ENCODE measurements around the gene DPF1.

Gene DPF1

DNA sequence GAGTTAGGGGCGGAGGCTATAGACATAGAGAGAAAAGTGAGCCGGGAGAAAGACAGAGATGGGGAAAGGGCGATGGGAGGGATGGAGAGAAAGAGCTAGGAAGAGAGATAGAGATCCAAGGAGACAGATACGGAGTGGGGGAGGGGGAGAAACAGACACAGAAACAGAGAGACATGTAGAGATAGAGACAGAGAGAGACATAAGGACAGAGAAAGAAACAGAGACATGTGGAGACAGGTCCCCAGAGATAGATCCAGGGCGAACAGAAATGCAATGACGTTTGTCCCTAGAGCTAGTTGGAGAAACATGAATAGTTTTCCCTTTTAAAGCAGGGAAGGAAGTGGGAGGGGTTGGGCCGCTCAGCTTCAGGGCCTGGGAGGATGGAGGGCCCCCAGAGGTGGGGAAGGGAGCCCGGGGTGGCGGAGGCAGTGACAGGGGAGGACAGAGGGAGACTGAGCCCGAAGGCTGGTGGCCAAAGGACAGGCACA, 27.6 kb upstream of the DPF1 start:
- Histone ChIP-seq H3K4me3 (ENCODE audit: low read length) (no peak overlapping the region), H3K9me3 (ENCODE audit: control insufficient read depth, insufficient read depth, low read length) (no peaks in the 10 kb centered on the region), H3K36me3 (ENCODE audit: control insufficient read depth, low read length) (no peaks in the 10 kb centered on the region), H3K4me1 (ENCODE audit: control insufficient read depth, low read length) (peaks cover 10% of the 10 kb centered on the region), H3K9me2 (replicated peaks; ENCODE audit: control insufficient read depth, low read length) (no peaks in the 10 kb centered on the region), H4K20me1 (ENCODE audit: control insufficient read depth, insufficient read depth, low read depth, low read length) (no peaks in the 10 kb centered on the region), H3K79me2 (ENCODE audit: control insufficient read depth, low read length) (no peaks in the 10 kb centered on the region), H3K4me2 (ENCODE audit: low read length) (no peak overlapping the region), H3K27ac (ENCODE audit: low read depth, low read length) (no peak overlapping the region), H3K27me3 (ENCODE audit: control insufficient read depth, low read length) (peaks cover 17% of the 10 kb centered on the region), H3F3A (ENCODE audit: control insufficient read depth, insufficient read depth) (no peaks in the 10 kb centered on the region)
- TF ChIP-seq EZH2phosphoT487 (IDR thresholded peaks at IDR 0.05; ENCODE audit: borderline replicate concordance, low read length), result no peak
- TF ChIP-seq, protein P1, sequence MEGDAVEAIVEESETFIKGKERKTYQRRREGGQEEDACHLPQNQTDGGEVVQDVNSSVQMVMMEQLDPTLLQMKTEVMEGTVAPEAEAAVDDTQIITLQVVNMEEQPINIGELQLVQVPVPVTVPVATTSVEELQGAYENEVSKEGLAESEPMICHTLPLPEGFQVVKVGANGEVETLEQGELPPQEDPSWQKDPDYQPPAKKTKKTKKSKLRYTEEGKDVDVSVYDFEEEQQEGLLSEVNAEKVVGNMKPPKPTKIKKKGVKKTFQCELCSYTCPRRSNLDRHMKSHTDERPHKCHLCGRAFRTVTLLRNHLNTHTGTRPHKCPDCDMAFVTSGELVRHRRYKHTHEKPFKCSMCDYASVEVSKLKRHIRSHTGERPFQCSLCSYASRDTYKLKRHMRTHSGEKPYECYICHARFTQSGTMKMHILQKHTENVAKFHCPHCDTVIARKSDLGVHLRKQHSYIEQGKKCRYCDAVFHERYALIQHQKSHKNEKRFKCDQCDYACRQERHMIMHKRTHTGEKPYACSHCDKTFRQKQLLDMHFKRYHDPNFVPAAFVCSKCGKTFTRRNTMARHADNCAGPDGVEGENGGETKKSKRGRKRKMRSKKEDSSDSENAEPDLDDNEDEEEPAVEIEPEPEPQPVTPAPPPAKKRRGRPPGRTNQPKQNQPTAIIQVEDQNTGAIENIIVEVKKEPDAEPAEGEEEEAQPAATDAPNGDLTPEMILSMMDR (IDR thresholded peaks at IDR 0.05; ENCODE audit: low read depth, low read length, poor library complexity, severe bottlenecking), result no peak

DNA sequence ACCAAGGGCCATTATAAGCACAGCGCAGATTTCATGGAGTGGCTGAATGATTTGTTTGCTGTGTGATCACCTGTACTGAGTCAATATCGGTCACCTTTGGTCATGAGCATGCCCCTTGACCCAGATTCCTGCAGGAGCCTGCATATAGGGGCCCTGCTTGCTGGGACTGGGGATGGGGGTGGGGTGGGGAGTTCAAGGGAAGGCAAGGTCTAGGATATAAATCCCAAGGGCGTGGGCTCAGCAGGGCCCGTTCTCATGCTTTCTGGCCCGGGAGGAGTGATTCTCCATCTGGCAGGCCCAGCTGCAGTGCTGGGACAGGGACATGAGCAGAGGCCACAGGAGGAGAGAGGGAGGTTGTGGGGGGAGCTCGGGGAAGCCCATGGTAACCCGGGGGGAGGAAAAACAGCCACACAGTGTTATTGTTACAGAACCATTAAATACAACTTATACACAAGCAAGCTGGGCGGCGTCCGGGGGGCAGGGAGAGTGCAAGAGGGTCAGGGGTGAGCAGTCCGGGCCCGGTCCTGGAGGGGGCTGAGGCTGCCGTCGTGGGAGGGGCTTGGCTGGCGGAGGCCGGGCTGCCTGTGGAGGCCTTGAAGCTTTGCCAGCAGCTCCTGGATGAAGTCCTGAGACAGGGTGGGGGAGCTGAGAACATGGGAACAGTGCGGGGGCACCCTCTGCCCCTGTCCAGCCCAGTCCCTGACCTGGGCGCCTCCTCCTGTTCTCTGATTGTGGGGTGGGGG, 27.0 kb upstream of the DPF1 start:
- 0 out of 2 replicates have a peak, but pooled peaks cover 1% of the 10 kb centered on the region for H3F3A ChIP-seq (ENCODE audit: control insufficient read depth, insufficient read depth)
- no peak overlapping the region for H3K4me2 ChIP-seq (ENCODE audit: low read length)
- peaks cover 10% of the 10 kb centered on the region for H3K4me1 ChIP-seq (ENCODE audit: control insufficient read depth, low read length)
- H3K79me2 ChIP-seq (ENCODE audit: control insufficient read depth, low read length), result no peaks in the 10 kb centered on the region
- no peaks in the 10 kb centered on the region for H3K36me3 ChIP-seq (ENCODE audit: control insufficient read depth, low read length)
- H3K9me3 ChIP-seq (ENCODE audit: control insufficient read depth, insufficient read depth, low read length), result no peaks in the 10 kb centered on the region
- H3K9me2 ChIP-seq (replicated peaks; ENCODE audit: control insufficient read depth, low read length), result no peaks in the 10 kb centered on the region
- no peak overlapping the region for H3K27ac ChIP-seq (ENCODE audit: low read depth, low read length)
- no peaks in the 10 kb centered on the region for H4K20me1 ChIP-seq (ENCODE audit: control insufficient read depth, insufficient read depth, low read depth, low read length)
- H3K27me3 ChIP-seq (ENCODE audit: control insufficient read depth, low read length), result peaks cover 17% of the 10 kb centered on the region
- H3K4me3 ChIP-seq (ENCODE audit: low read length), result no peak overlapping the region
- no peak for TF ChIP-seq EZH2phosphoT487 (IDR thresholded peaks at IDR 0.05; ENCODE audit: borderline replicate concordance, low read length)
- TF ChIP-seq, protein P1 (IDR thresholded peaks at IDR 0.05; ENCODE audit: low read depth, low read length, poor library complexity, severe bottlenecking), result no peak

DNA sequence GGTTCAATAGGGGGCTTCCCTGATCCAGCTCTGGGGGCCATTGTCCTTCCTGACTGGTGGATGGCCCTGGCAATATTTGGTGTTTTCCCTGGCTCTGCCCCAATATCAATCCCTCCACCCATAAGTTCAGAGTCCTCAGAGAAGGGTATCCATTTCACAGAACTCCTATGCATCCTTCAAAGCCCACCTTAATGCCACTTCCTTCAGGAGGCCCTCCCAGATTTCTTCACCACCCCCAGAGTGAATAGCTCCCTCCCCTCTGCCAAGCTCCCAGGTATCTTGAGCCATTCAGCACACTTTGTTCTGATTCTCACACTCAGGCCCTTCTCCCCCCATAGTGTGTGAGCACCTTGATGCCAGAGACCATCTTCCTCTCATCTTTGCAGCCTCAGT, 26.4 kb upstream of the DPF1 start:
- Histone ChIP-seq H3K27me3 (ENCODE audit: control insufficient read depth, low read length) (peaks cover 14% of the 10 kb centered on the region), H3K79me2 (ENCODE audit: control insufficient read depth, low read length) (no peaks in the 10 kb centered on the region), H3K27ac (ENCODE audit: low read depth, low read length) (no peak overlapping the region), H3K4me1 (ENCODE audit: control insufficient read depth, low read length) (peaks cover 10% of the 10 kb centered on the region), H3K9me3 (ENCODE audit: control insufficient read depth, insufficient read depth, low read length) (no peaks in the 10 kb centered on the region), H3K4me2 (ENCODE audit: low read length) (no peak overlapping the region), H3K36me3 (ENCODE audit: control insufficient read depth, low read length) (no peaks in the 10 kb centered on the region), H4K20me1 (ENCODE audit: control insufficient read depth, insufficient read depth, low read depth, low read length) (no peaks in the 10 kb centered on the region), H3K4me3 (ENCODE audit: low read length) (no peak overlapping the region), H3F3A (ENCODE audit: control insufficient read depth, insufficient read depth) (0 out of 2 replicates have a peak, but pooled peaks cover 3% of the 10 kb centered on the region), H3K9me2 (replicated peaks; ENCODE audit: control insufficient read depth, low read length) (no peaks in the 10 kb centered on the region)
- TF ChIP-seq, protein P1 (IDR thresholded peaks at IDR 0.05; ENCODE audit: low read depth, low read length, poor library complexity, severe bottlenecking), result no peak
- no peak for TF ChIP-seq EZH2phosphoT487 (IDR thresholded peaks at IDR 0.05; ENCODE audit: borderline replicate concordance, low read length)

Data from DOHH2 (cell line).